HL-60 (cell line): ENCODE results near the gene PHF19.

Experiments used
- DNase-seq, 2 experiments: peaks; one replicate each; pipeline ENCODE4 v3.0.0-alpha.2; 2010 to 2020; ENCODE audit warnings: low read depth in 1 of 2, low spot score in 1 of 2
- H3K27ac ChIP-seq: fragments of 250-450 bp; sonication (Bioruptor Pico); replicated peaks from 2 replicates; pipeline ENCODE4 v1.5.1; 2020; ENCODE audit warnings: mild to moderate bottlenecking, moderate library complexity
- H3K27me3 ChIP-seq: fragments of 250-450 bp; sonication (Bioruptor Pico); 2 replicates; pipeline ENCODE4 v1.5.1; 2021; ENCODE audit warnings: mild to moderate bottlenecking, moderate library complexity; ENCODE audit not compliant: insufficient read depth, poor library complexity, severe bottlenecking
- H3K4me3 ChIP-seq: replicated peaks from 2 replicates; pipeline ENCODE4 v1.5.1; 2011; ENCODE audit warnings: mild to moderate bottlenecking, control low read depth, low read length; ENCODE audit not compliant: insufficient read depth
- GABPA ChIP-seq: IDR thresholded peaks from 2 replicates; pipeline ENCODE4 v1.6.1; 2012; ENCODE audit warnings: low read depth
- POLR2AphosphoS5 ChIP-seq: IDR thresholded peaks from 2 replicates; pipeline ENCODE4 v1.6.1; 2012; ENCODE audit warnings: low read depth
- SPI1 ChIP-seq: IDR thresholded peaks from 2 replicates; pipeline ENCODE4 v1.6.1; 2012; ENCODE audit warnings: low read depth, mild to moderate bottlenecking, borderline replicate concordance
- TF ChIP-seq, protein P1 (sequence below): IDR thresholded peaks from one replicate; pipeline ENCODE4 v1.5.1; 2011; ENCODE audit warnings: low read length, control low read depth, inconsistent platforms; ENCODE audit not compliant: insufficient read depth
- TF ChIP-seq, protein P2 (sequence below): IDR thresholded peaks from 2 replicates; pipeline ENCODE4 v1.6.1; 2012; ENCODE audit warnings: low read depth; ENCODE audit not compliant: insufficient replicate concordance

Gene PHF19

DNA sequence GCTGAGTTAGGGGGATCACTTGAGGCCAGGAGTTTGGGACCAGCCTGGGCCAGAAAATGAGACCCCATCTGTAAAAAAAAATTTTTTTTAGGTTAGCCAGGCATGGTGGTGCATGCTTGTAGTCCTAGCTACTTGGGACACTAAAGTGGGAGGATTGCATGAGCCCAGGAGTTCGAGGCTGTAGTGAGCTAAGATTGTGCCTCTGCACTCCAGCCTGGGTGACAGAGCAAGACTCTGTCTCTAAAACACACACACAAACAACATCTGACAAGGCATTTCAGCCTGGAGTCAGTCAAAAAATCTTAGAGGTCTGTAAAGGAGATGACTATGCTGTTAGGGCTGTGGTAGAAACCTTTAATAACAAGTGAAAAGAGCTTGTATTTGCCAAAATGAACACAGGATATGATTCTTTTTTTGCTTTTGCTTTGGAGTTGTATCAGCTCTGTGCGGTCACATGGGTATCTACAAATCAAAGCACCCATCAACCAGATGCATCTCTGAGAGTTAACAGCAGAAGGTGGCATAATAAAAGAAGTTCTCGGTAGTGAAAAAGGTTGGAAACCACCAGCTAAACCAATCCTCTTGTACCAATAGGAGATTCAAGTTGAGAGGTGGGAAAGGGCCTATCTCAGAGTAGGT is 30.6 kb downstream of the PHF19 start:
- Histone ChIP-seq H3K27me3 (no peaks in the 10 kb centered on the region), H3K27ac (no peak overlapping the region), H3K4me3 (no peak overlapping the region)
- DNase-seq, result no peak
- TF ChIP-seq, protein P1, sequence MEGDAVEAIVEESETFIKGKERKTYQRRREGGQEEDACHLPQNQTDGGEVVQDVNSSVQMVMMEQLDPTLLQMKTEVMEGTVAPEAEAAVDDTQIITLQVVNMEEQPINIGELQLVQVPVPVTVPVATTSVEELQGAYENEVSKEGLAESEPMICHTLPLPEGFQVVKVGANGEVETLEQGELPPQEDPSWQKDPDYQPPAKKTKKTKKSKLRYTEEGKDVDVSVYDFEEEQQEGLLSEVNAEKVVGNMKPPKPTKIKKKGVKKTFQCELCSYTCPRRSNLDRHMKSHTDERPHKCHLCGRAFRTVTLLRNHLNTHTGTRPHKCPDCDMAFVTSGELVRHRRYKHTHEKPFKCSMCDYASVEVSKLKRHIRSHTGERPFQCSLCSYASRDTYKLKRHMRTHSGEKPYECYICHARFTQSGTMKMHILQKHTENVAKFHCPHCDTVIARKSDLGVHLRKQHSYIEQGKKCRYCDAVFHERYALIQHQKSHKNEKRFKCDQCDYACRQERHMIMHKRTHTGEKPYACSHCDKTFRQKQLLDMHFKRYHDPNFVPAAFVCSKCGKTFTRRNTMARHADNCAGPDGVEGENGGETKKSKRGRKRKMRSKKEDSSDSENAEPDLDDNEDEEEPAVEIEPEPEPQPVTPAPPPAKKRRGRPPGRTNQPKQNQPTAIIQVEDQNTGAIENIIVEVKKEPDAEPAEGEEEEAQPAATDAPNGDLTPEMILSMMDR, result no peak
- TF ChIP-seq, protein P2, sequence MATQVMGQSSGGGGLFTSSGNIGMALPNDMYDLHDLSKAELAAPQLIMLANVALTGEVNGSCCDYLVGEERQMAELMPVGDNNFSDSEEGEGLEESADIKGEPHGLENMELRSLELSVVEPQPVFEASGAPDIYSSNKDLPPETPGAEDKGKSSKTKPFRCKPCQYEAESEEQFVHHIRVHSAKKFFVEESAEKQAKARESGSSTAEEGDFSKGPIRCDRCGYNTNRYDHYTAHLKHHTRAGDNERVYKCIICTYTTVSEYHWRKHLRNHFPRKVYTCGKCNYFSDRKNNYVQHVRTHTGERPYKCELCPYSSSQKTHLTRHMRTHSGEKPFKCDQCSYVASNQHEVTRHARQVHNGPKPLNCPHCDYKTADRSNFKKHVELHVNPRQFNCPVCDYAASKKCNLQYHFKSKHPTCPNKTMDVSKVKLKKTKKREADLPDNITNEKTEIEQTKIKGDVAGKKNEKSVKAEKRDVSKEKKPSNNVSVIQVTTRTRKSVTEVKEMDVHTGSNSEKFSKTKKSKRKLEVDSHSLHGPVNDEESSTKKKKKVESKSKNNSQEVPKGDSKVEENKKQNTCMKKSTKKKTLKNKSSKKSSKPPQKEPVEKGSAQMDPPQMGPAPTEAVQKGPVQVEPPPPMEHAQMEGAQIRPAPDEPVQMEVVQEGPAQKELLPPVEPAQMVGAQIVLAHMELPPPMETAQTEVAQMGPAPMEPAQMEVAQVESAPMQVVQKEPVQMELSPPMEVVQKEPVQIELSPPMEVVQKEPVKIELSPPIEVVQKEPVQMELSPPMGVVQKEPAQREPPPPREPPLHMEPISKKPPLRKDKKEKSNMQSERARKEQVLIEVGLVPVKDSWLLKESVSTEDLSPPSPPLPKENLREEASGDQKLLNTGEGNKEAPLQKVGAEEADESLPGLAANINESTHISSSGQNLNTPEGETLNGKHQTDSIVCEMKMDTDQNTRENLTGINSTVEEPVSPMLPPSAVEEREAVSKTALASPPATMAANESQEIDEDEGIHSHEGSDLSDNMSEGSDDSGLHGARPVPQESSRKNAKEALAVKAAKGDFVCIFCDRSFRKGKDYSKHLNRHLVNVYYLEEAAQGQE, result no peak
- TF ChIP-seq GABPA, result no peak
- no peak for TF ChIP-seq POLR2AphosphoS5
- TF ChIP-seq SPI1, result no peak

DNA sequence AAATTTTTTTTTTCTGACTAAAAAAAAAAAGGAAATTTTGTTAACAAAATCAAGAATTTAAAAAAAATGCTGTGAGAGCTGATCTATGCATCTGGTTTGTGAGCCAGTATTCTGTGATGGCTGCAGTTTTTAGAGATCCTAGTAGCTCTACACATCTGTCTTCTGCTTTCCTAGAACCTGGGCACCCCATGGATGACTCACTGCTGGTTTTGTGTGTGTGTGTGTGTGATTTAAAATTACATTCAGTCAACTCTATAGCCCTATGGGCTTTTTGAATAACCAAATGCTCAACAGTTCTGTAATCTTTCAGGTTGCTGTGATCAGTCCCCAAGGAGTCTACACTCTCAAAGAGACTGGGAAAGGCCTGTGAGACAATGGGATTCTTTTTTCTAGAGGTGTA is 31.7 kb downstream of the PHF19 start:
- no peak overlapping the region for H3K4me3 ChIP-seq
- no peak for DNase-seq

DNA sequence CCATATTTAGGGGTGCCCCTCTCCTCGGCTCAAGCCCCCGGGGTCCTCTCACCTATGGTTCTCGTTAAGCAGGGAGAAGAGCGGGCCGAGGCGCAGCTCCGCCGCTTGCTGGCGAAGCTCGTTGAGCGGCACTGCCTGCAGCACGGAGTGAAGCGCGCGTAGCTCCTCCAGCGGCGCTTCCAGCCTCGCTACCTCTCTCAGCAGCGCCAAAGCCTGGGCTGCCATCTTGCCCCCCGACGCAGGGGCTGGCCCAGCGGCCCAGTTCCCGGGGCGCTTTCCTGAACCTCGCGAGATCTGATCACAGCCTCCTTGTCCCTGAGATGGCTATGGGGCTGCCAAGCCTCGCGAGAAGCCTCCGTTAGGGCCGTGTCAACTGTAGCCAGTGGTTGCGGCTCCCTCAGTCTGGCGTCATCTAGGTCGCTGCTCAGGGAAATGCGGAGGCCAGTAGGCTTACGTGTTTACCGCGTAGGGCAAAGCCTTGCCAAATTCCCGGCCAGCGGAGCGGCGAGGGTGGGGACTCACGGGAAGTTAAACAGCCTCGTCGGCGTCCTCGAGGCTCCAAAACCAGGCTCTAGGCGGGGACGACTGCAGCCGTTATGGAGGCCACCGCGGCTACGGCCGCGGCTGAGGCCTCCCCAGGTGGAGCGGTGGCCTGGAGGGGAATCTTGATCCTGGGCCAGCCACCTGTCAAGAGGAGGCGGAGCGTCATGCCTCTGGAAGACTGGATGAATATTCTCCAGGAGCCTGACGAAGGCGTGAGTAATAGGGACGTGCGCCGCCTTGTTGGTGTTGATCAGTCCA is 34.1 kb downstream of the PHF19 start, which contains the start of gene PSMD5:
TSS of gene PSMD5 (minus strand) at position 238 of the 801 bp plus-strand sequence. CDS start at position 225, 13 bp downstream.
- peak within 1 kb of the TSS; percentile 68 for H3K27ac ChIP-seq
- TF ChIP-seq SPI1 (no peak), GABPA (no peak), POLR2AphosphoS5 (peak; percentile 82)
- TF ChIP-seq, protein P1, result no peak
- TF ChIP-seq, protein P2, result peak; percentile 65
- H3K27me3 ChIP-seq, result no peaks in the 10 kb centered on the region
- DNase-seq, result peak; percentile 75 to 92
- peak within 1 kb of the TSS; percentile 51 for H3K4me3 ChIP-seq

More for the DNA sequence above, 31.7 kb downstream of the PHF19 start:
- Histone ChIP-seq H3K27ac (no peak overlapping the region), H3K27me3 (no peaks in the 10 kb centered on the region)
- TF ChIP-seq, protein P2, result no peak
- TF ChIP-seq, protein P1, result no peak
- TF ChIP-seq GABPA (no peak), POLR2AphosphoS5 (no peak), SPI1 (no peak)
